OCI-LY3 (cell line): Measurements from ENCODE around the gene ALDH3B2.

Experiments used
- H2AFZ ChIP-seq: fragments of 200-600, 300-600 bp; shearing (Covaris generic); 2 replicates; pipeline ENCODE4 v1.6.0; 2014; ENCODE audit warnings: antibody characterized with exemption, low read depth, low read length
- H3K27ac ChIP-seq: fragments of 200-600, 300-600 bp; sonication (generic); 2 replicates; pipeline ENCODE4 v1.5.1; 2014; ENCODE audit warnings: mild to moderate bottlenecking, low read length, moderate library complexity, mixed read lengths
- H3K27me3 ChIP-seq: fragments of 200-600, 300-600 bp; sonication (generic); 2 replicates; pipeline ENCODE4 v1.6.1; 2014; ENCODE audit warnings: low read depth, low read length, mixed read lengths
- H3K36me3 ChIP-seq: fragments of 200-600, 300-600 bp; sonication (generic); replicated peaks from 2 replicates; pipeline ENCODE3; 2014; ENCODE audit warnings: low read depth, low read length, mixed read lengths
- H3K4me1 ChIP-seq: fragments of 300-600, 200-600 bp; sonication (generic); 2 replicates; pipeline ENCODE4 v1.6.1; 2014; ENCODE audit warnings: low read length, mixed read lengths
- H3K4me2 ChIP-seq: fragments of 200-600, 300-600 bp; sonication (generic); 2 replicates; pipeline ENCODE4 v1.6.1; 2014; ENCODE audit warnings: low read length, mixed read lengths
- H3K4me3 ChIP-seq: fragments of 300-600, 200-600 bp; sonication (generic); 2 replicates; pipeline ENCODE4 v1.5.1; 2014; ENCODE audit warnings: antibody characterized with exemption, mild to moderate bottlenecking, low read length, moderate library complexity
- H3K79me2 ChIP-seq: fragments of 300-600, 200-600 bp; shearing (Covaris generic); 2 replicates; pipeline ENCODE4 v1.6.1; 2014; ENCODE audit warnings: mild to moderate bottlenecking, low read length, mixed read lengths
- H3K9ac ChIP-seq: fragments of 300-600, 200-600 bp; shearing (Covaris generic); 2 replicates; pipeline ENCODE4 v1.6.0; 2014; ENCODE audit warnings: mild to moderate bottlenecking, low read length, moderate library complexity
- H3K9me3 ChIP-seq: fragments of 200-600, 300-600 bp; shearing (Covaris generic); 2 replicates; pipeline ENCODE4 v1.6.1; 2014; ENCODE audit warnings: low read length, mixed read lengths; ENCODE audit not compliant: insufficient read depth
- H4K20me1 ChIP-seq: fragments of 200-600, 300-600 bp; sonication (generic); 2 replicates; pipeline ENCODE4 v1.6.1; 2016; ENCODE audit warnings: low read length, mixed read lengths; ENCODE audit not compliant: insufficient read depth
- CTCF ChIP-seq: fragments of 200-600, 300-600 bp; sonication (generic); IDR thresholded peaks from 2 replicates; pipeline ENCODE4 v1.5.1; 2014; ENCODE audit warnings: antibody characterized with exemption, low read length, low read depth
- EZH2phosphoT487 ChIP-seq: fragments of 200-600 bp; shearing (Covaris generic); IDR thresholded peaks from 2 replicates; pipeline ENCODE4 v1.6.1; 2018; ENCODE audit warnings: antibody characterized with exemption, mixed run types, low read depth

The ALDH3B2 gene

DNA sequence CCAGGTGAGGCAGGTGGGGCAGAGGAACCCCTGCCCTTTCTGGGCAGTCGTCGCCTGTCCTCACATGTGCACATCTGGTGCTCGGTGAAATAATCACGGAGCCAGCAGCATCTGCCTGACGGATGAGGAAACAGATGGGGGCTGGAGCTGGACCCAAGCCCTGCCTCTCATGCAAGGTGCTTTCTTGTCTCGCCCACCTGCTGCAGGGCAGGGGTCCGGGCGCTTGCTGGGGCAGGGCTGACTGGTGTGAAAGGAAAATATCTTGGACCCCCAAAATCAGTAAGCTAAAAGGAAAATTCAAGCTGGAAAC is 3.3 kb downstream of the ALDH3B2 start:
- Histone ChIP-seq H3K36me3 (no peaks in the 10 kb centered on the region), H3K9me3 (no peaks in the 10 kb centered on the region; the same call in 1 of the 2 replicates), H3K9ac (no peak overlapping the region), H3K27ac (no peak overlapping the region), H2AFZ (no peak overlapping the region), H3K4me1 (peaks cover 23% of the 10 kb centered on the region), H3K27me3 (peaks cover 21% of the 10 kb centered on the region), H4K20me1 (no peaks in the 10 kb centered on the region), H3K79me2 (no peaks in the 10 kb centered on the region), H3K4me3 (no peak overlapping the region), H3K4me2 (no peak overlapping the region)
- no peak for TF ChIP-seq EZH2phosphoT487
- TF ChIP-seq CTCF, result no peak

DNA sequence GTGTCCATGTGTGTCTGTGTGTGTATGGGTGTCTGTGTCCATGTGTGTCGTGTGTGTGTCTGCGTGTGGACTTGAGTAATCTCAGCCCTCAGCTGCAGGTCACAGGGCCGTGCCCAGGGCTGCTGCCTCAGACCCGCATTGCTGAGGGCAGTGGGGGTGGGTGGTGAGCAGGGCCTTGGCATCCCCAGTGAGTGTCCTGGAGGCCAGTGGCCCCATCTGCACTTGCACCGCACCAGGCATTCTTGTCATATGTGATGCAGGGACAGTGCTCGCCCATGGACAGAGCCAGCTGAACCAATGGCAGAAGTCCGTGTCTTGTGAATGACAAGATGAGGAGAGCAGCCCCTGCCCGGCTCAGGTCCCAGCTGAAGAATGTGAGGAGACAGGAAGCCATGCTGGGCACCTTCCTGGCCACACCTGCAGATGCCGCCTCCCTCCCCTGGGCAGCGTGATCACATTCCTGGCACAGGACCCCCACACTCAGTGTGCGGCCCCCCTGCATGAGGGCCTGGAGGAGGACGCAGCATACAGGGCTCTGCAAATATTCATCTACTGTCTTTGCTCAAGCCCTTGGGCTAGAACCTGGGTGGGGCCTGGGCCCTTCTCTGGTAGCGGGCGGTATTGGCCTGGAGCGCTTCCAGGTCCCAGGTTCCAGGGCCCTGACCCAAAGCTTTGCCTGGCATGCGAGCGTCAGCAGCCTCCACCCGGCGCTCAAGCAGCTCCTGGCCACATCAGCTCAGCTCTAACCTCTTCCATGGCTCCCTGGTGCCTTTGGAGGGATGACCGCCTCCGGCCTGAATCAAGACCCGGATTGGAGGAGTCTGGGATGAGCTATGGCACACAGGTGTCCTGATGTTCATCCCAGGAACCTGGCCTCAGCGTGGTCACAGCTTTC is 3.9 kb downstream of the ALDH3B2 start:
- Histone ChIP-seq H3K36me3 (no peaks in the 10 kb centered on the region), H3K27ac (no peak overlapping the region), H3K4me1 (peaks cover 23% of the 10 kb centered on the region), H3K27me3 (peaks cover 21% of the 10 kb centered on the region), H3K9me3 (no peaks in the 10 kb centered on the region; the same call in 1 of the 2 replicates), H3K4me3 (no peak overlapping the region), H2AFZ (no peak overlapping the region), H4K20me1 (no peaks in the 10 kb centered on the region), H3K4me2 (no peak overlapping the region), H3K9ac (no peak overlapping the region), H3K79me2 (no peaks in the 10 kb centered on the region)
- TF ChIP-seq CTCF, result no peak
- no peak for TF ChIP-seq EZH2phosphoT487

GRCh38 chr11:67668192-67668551 is 6.3 kb downstream of the ALDH3B2 start:
- H3K27me3 ChIP-seq, result peaks cover 6% of the 10 kb centered on the region
- H3K4me1 ChIP-seq, result peaks cover 23% of the 10 kb centered on the region

More at GRCh38 chr11:67668192-67668551, 6.3 kb downstream of the ALDH3B2 start:
- Histone ChIP-seq H3K9ac (no peak overlapping the region), H3K4me2 (peak overlapping the region; percentile 46), H3K79me2 (no peaks in the 10 kb centered on the region), H4K20me1 (no peaks in the 10 kb centered on the region), H3K36me3 (no peaks in the 10 kb centered on the region), H3K4me3 (peak overlapping the region; percentile 14; the same call in 1 of the 2 replicates), H3K27ac (no peak overlapping the region), H3K9me3 (no peaks in the 10 kb centered on the region; the same call in 1 of the 2 replicates), H2AFZ (no peak overlapping the region)
- TF ChIP-seq EZH2phosphoT487 (no peak), CTCF (no peak)
